BE2C (cell line): Measurements from ENCODE around the gene SHCBP1L.

Source experiments
- DNase-seq: peaks from one replicate; pipeline ENCODE4 v3.0.0-alpha.2; 2020
- H3K27me3 ChIP-seq: fragments of 250-450 bp; sonication (Bioruptor Pico); 2 replicates; pipeline ENCODE4 v1.5.1; 2020; ENCODE audit warnings: mild to moderate bottlenecking
- H3K36me3 ChIP-seq: fragments of 250-450 bp; sonication (Bioruptor Pico); 2 replicates; pipeline ENCODE4 v1.5.1; 2020; ENCODE audit warnings: mild to moderate bottlenecking
- H3K4me1 ChIP-seq: fragments of 250-450 bp; sonication (Bioruptor Pico); 2 replicates; pipeline ENCODE4 v1.5.1; 2020
- H3K4me3 ChIP-seq: 2 replicates; pipeline ENCODE4 v1.5.1; 2011; ENCODE audit warnings: low read depth, low read length
- H3K9me3 ChIP-seq: fragments of 250-450 bp; sonication (Bioruptor Pico); 2 replicates; pipeline ENCODE4 v1.5.1; 2020
- CTCF ChIP-seq: IDR thresholded peaks from 2 replicates; pipeline ENCODE4 v1.5.1; 2012; ENCODE audit warnings: mild to moderate bottlenecking, low read depth, low read length

Gene SHCBP1L

GRCh38 chr1:182889997-182890396 lies 63.0 kb downstream of the SHCBP1L start:
- TF ChIP-seq CTCF, result no peak
- Histone ChIP-seq H3K4me3 (no peak overlapping the region), H3K36me3 (peaks cover 50% of the 10 kb centered on the region), H3K27me3 (no peaks in the 10 kb centered on the region), H3K9me3 (no peaks in the 10 kb centered on the region), H3K4me1 (no peaks in the 10 kb centered on the region)
- DNase-seq, result no peak

GRCh38 chr1:182888736-182889531 lies 64.0 kb downstream of the SHCBP1L start:
- Histone ChIP-seq H3K4me1 (no peaks in the 10 kb centered on the region), H3K9me3 (no peaks in the 10 kb centered on the region), H3K27me3 (no peaks in the 10 kb centered on the region), H3K36me3 (peaks cover 61% of the 10 kb centered on the region), H3K4me3 (no peak overlapping the region)
- TF ChIP-seq CTCF, result no peak
- no peak for DNase-seq

- Histone ChIP-seq H3K9me3 (no peaks in the 10 kb centered on the region), H3K27me3 (no peaks in the 10 kb centered on the region), H3K36me3 (peaks cover 80% of the 10 kb centered on the region), H3K4me1 (no peaks in the 10 kb centered on the region), H3K4me3 (no peak overlapping the region)
- no peak for TF ChIP-seq CTCF
- DNase-seq, result no peak
These were observed 66.0 kb downstream of the SHCBP1L start for GRCh38 chr1:182886985-182887384.

GRCh38 chr1:182885591-182885990 lies 67.4 kb downstream of the SHCBP1L start:
- Histone ChIP-seq H3K4me1 (no peaks in the 10 kb centered on the region), H3K4me3 (no peak overlapping the region), H3K27me3 (no peaks in the 10 kb centered on the region), H3K36me3 (peaks cover 94% of the 10 kb centered on the region), H3K9me3 (no peaks in the 10 kb centered on the region)
- TF ChIP-seq CTCF, result no peak
- no peak for DNase-seq

GRCh38 chr1:182884872-182885271 lies 68.1 kb downstream of the SHCBP1L start:
- H3K36me3 ChIP-seq, result peaks cover 95% of the 10 kb centered on the region
- no peaks in the 10 kb centered on the region for H3K27me3 ChIP-seq
- TF ChIP-seq CTCF, result no peak
- H3K9me3 ChIP-seq, result no peaks in the 10 kb centered on the region
- DNase-seq, result no peak
- no peaks in the 10 kb centered on the region for H3K4me1 ChIP-seq
- no peak overlapping the region for H3K4me3 ChIP-seq

- Histone ChIP-seq H3K4me3 (no peak overlapping the region), H3K27me3 (no peaks in the 10 kb centered on the region), H3K9me3 (no peaks in the 10 kb centered on the region), H3K36me3 (peaks cover 100% of the 10 kb centered on the region), H3K4me1 (no peaks in the 10 kb centered on the region)
- no peak for TF ChIP-seq CTCF
- DNase-seq, result no peak
These were observed 75.1 kb downstream of the SHCBP1L start for GRCh38 chr1:182877842-182878241.
